Stomach (tissue), 4 donors: ENCODE measurements around the gene SAMD14.
A peak's percentile ranks its signal among the peaks of the same experiment; 100 is the strongest.

Source experiments
- CTCF ChIP-seq, 7 experiments: fragments of 450-650 bp in 4 of 7; fragments of 200-600 bp in 3 of 7; sonication (generic) in 3 of 7; IDR thresholded peaks; one replicate each; pipeline ENCODE4 v1.5.1; 2016 to 2019; ENCODE audit warnings: antibody characterized with exemption in 7 of 7, control low read depth in 2 of 7, mild to moderate bottlenecking in 1 of 7
- EP300 ChIP-seq: sonication (generic); formaldehyde crosslinking; IDR thresholded peaks from one replicate; pipeline ENCODE4 v1.6.1; 2017; ENCODE audit warnings: antibody characterized with exemption
- POLR2A ChIP-seq, 4 donors: fragments of 450-650 bp; IDR thresholded peaks; one replicate each; pipeline ENCODE4 v1.6.1; 2016; ENCODE audit warnings: antibody characterized with exemption in 4 of 4, control low read depth in 2 of 4, mild to moderate bottlenecking in 1 of 4, moderate library complexity in 1 of 4

- no peak for TF ChIP-seq POLR2A (IDR thresholded peaks at IDR 0.05)
- peak in 5 of 7 experiments; percentile 29 to 64 (median 51) for TF ChIP-seq CTCF (IDR thresholded peaks at IDR 0.05)
- no peak for TF ChIP-seq EP300
Observed at GRCh38 chr17:50177983-50178834, 48.2 kb upstream of the SAMD14 start.
